GM12891 (cell line): ENCODE measurements around the gene ALG9.
"Not testable (repeated sequence)": the region's sequence is repeated elsewhere in the genome, so short reads cannot be mapped to it uniquely, and the experiment has no call there.

ENCODE experiments used
- POLR2A ChIP-seq: IDR thresholded peaks from 2 replicates; pipeline ENCODE4 v1.6.1; 2011; ENCODE audit warnings: low read depth, low read length, control low read depth
- POLR2AphosphoS5 ChIP-seq: IDR thresholded peaks from 2 replicates; pipeline ENCODE4 v1.6.1; 2011; ENCODE audit warnings: low read depth, low read length, control low read depth
- POU2F2 ChIP-seq: IDR thresholded peaks from 2 replicates; pipeline ENCODE4 v1.6.1; 2011; ENCODE audit warnings: low read depth, mild to moderate bottlenecking, control low read depth, low read length, moderate library complexity
- SPI1 ChIP-seq: IDR thresholded peaks from 2 replicates; pipeline ENCODE4 v1.6.1; 2011; ENCODE audit warnings: low read depth, low read length, control low read depth
- TAF1 ChIP-seq: IDR thresholded peaks from 2 replicates; pipeline ENCODE4 v1.6.1; 2011; ENCODE audit warnings: low read depth, low read length, control low read depth

GRCh38 chr11:111885053-111885452 is 13.7 kb upstream of the ALG9 start:
- not testable (repeated sequence) for TF ChIP-seq POLR2A, POLR2AphosphoS5, TAF1, SPI1, POU2F2
